HG02623 (cell line): ENCODE results near the gene PCYT2.

Source experiments
- ATAC-seq: cut with Tn5 transposase; IDR thresholded peaks from one replicate; pipeline ENCODE4 v1.9.1; 2021; ENCODE audit warnings: moderate library complexity; ENCODE audit not compliant: unreplicated experiment

Gene PCYT2

GRCh38 chr17:81944858-81945257 lies 33.7 kb upstream of the PCYT2 start:
- no peak for ATAC-seq

GRCh38 chr17:81942167-81942553 lies 31.0 kb upstream of the PCYT2 start:
- no peak for ATAC-seq

- no peak for ATAC-seq
These were observed 30.4 kb upstream of the PCYT2 start for GRCh38 chr17:81941484-81942166.

GRCh38 chr17:81940538-81941483 lies 29.6 kb upstream of the PCYT2 start:
- no peak for ATAC-seq

- ATAC-seq = no peak
These were observed 28.7 kb upstream of the PCYT2 start for GRCh38 chr17:81939881-81940385.

GRCh38 chr17:81939218-81939617 lies 28.0 kb upstream of the PCYT2 start:
- ATAC-seq = no peak

- no peak for ATAC-seq
These were observed 24.5 kb upstream of the PCYT2 start for GRCh38 chr17:81935709-81936084.

- no peak for ATAC-seq
These were observed 23.9 kb upstream of the PCYT2 start for GRCh38 chr17:81934850-81935708.

- no peak for ATAC-seq
These were observed 23.0 kb upstream of the PCYT2 start for GRCh38 chr17:81934098-81934757.

GRCh38 chr17:81933178-81933699 lies 22.0 kb upstream of the PCYT2 start:
- no peak for ATAC-seq

GRCh38 chr17:81932333-81932983 lies 21.3 kb upstream of the PCYT2 start:
- no peak for ATAC-seq

- ATAC-seq = no peak
These were observed 20.5 kb upstream of the PCYT2 start for GRCh38 chr17:81931557-81932332.

GRCh38 chr17:81931189-81931556 lies 20.0 kb upstream of the PCYT2 start:
- no peak for ATAC-seq

GRCh38 chr17:81930142-81931125 lies 19.2 kb upstream of the PCYT2 start:
- no peak for ATAC-seq

GRCh38 chr17:81929253-81930141 lies 18.3 kb upstream of the PCYT2 start:
- no peak for ATAC-seq

GRCh38 chr17:81928544-81929252 lies 17.5 kb upstream of the PCYT2 start:
- no peak for ATAC-seq
